Activated B cell treated with CpG ODN at 0.5 μM for 24 hours (primary cell): ENCODE data around the gene ESPL1. TPM values are rescaled to one million over a fixed set of nuclear protein-coding genes. Genes with fewer than 3 reads are reported as not detected.

Experiments
- ATAC-seq: fragments of 200-7000 bp; cut with Tn5 transposase; one replicate; pipeline ENCODE4 v1.10.0; 2021; ENCODE audit warnings: low read depth, mild to moderate bottlenecking, moderate library complexity
- CTCF ChIA-PET: fragments of 350-600 bp; sonication (Branson Sonifier 250); formaldehyde crosslinking; loops from one replicate; lab custom pipeline; 2021; ENCODE audit warnings: antibody characterized with exemption; lab: Charles Lee
- POLR2A ChIA-PET: fragments of 350-600 bp; sonication (Branson Sonifier 250); formaldehyde crosslinking; loops from one replicate; lab custom pipeline; 2021; ENCODE audit warnings: antibody characterized with exemption; lab: Charles Lee
- DNase-seq: peaks from one replicate; pipeline ENCODE4 v3.0.0; 2022
- H3K27ac Mint-ChIP-seq: one replicate; pipeline ENCODE4 v1.8.0; 2020; ENCODE audit warnings: mixed read lengths
- H3K27me3 Mint-ChIP-seq: one replicate; pipeline ENCODE4 v1.8.0; 2021; ENCODE audit warnings: mixed read lengths
- H3K36me3 Mint-ChIP-seq: one replicate; pipeline ENCODE4 v1.8.0; 2021; ENCODE audit warnings: low read depth, mixed read lengths
- H3K4me1 Mint-ChIP-seq: one replicate; pipeline ENCODE4 v1.8.0; 2021; ENCODE audit warnings: mixed read lengths
- H3K4me3 Mint-ChIP-seq: one replicate; pipeline ENCODE4 v1.8.0; 2020; ENCODE audit warnings: mild to moderate bottlenecking, mixed read lengths
- H3K9me3 Mint-ChIP-seq: one replicate; pipeline ENCODE4 v1.8.0; 2020; ENCODE audit warnings: mixed read lengths
- CTCF ChIP-seq: fragments of 200-600 bp; IDR thresholded peaks from one replicate; pipeline ENCODE4 v1.8.0; 2022; ENCODE audit warnings: antibody characterized with exemption, mild to moderate bottlenecking
- intact Hi-C: fragments of 100-400 bp; cut with micrococcal nuclease; formaldehyde crosslinking; loops from one replicate; pipeline ENCODE4 v1.15.1; 2024
- total RNA-seq: library from RNA; stranded (reverse); gene quantifications from 2 replicates; pipeline ENCODE4 v1.2.3, GENCODE V29; 2022

ESPL1 gene
- total RNA-seq, 1 donor from 2014 or later: 8.2 TPM

- intact Hi-C loops: no loop called here
- Mint-ChIP-seq H3K4me3 (no peak overlapping the region), H3K27me3 (peaks cover 59% of the 10 kb centered on the region), H3K4me1 (peaks cover 11% of the 10 kb centered on the region), H3K27ac (no peak overlapping the region), H3K9me3 (no peaks in the 10 kb centered on the region), H3K36me3 (no peaks in the 10 kb centered on the region)
- POLR2A ChIA-PET: interaction anchor here (1.0 to 1.4 kb wide), 2 partner anchors 10 kb away, joined by 4 to 5 read pairs; no protein-coding TSS in a partner anchor
- CTCF ChIA-PET: interaction anchor here (1.2 to 1.7 kb wide), 2 partner anchors 10 to 11 kb away, joined by 4 to 6 read pairs; no protein-coding TSS in a partner anchor
- no peak for TF ChIP-seq CTCF
- no peak for ATAC-seq
- no peak for DNase-seq
Measured at GRCh38 chr12:53334822-53335221, 66.7 kb downstream of the ESPL1 start.

GRCh38 chr12:53336181-53336681 is 68.1 kb downstream of the ESPL1 start, which contains the start of gene SP7:
SP7 (minus strand) TSS chr12:53336354; CDS start chr12:53335646, 708 bp downstream.
- ChIA-PET CTCF (interaction anchor here (1.7 kb wide), 1 partner anchor 9 kb away, joined by 6 read pairs; no protein-coding TSS in a partner anchor), POLR2A (interaction anchor here (0.6 kb wide), 1 partner anchor 16 kb away, joined by 4 read pairs; no protein-coding TSS in a partner anchor)
- Mint-ChIP-seq H3K9me3 (no peaks in the 10 kb centered on the region), H3K27ac (no peak within 1 kb of the TSS), H3K27me3 (peaks cover 58% of the 10 kb centered on the region), H3K4me1 (peaks cover 11% of the 10 kb centered on the region), H3K4me3 (no peak within 1 kb of the TSS), H3K36me3 (no peaks in the 10 kb centered on the region)
- DNase-seq: no peak
- intact Hi-C loops: no loop called here
- peak; percentile 81 for ATAC-seq
- no peak for TF ChIP-seq CTCF

GRCh38 chr12:53338017-53338416 is 69.9 kb downstream of the ESPL1 start:
- Mint-ChIP-seq H3K27ac (no peak overlapping the region), H3K36me3 (no peaks in the 10 kb centered on the region), H3K4me3 (no peak overlapping the region), H3K9me3 (no peaks in the 10 kb centered on the region), H3K27me3 (peaks cover 52% of the 10 kb centered on the region), H3K4me1 (peaks cover 11% of the 10 kb centered on the region)
- CTCF ChIA-PET: no interaction called here
- no peak for DNase-seq
- intact Hi-C loops: no loop called here
- TF ChIP-seq CTCF: no peak
- ATAC-seq: no peak
- POLR2A ChIA-PET: no interaction called here

- ATAC-seq (no peak), DNase-seq (no peak)
- TF ChIP-seq CTCF: no peak
- H3K9me3 Mint-ChIP-seq: no peaks in the 10 kb centered on the region
- no peak overlapping the region for H3K27ac Mint-ChIP-seq
- H3K36me3 Mint-ChIP-seq: no peaks in the 10 kb centered on the region
- CTCF ChIA-PET: interaction anchor here (0.7 kb wide), 1 partner anchor 9 kb away, joined by 3 read pairs; no protein-coding TSS in a partner anchor
- intact Hi-C loops: no loop called here
- no peak overlapping the region for H3K4me3 Mint-ChIP-seq
- POLR2A ChIA-PET: interaction anchor here (0.6 to 0.7 kb wide), 2 partner anchors 102 to 114 kb away, joined by 3 to 5 read pairs; no protein-coding TSS in a partner anchor
- peaks cover 15% of the 10 kb centered on the region for H3K4me1 Mint-ChIP-seq
- peaks cover 43% of the 10 kb centered on the region for H3K27me3 Mint-ChIP-seq
Measured at GRCh38 chr12:53338916-53339315, 70.8 kb downstream of the ESPL1 start.

GRCh38 chr12:53340398-53340797 is 72.3 kb downstream of the ESPL1 start:
- Mint-ChIP-seq H3K4me1 (peaks cover 26% of the 10 kb centered on the region), H3K27ac (no peak overlapping the region), H3K4me3 (no peak overlapping the region), H3K27me3 (peaks cover 32% of the 10 kb centered on the region), H3K36me3 (no peaks in the 10 kb centered on the region), H3K9me3 (no peaks in the 10 kb centered on the region)
- no peak for TF ChIP-seq CTCF
- no peak for DNase-seq
- no peak for ATAC-seq
- ChIA-PET POLR2A (no interaction called here), CTCF (no interaction called here)
- intact Hi-C loops: no loop called here

Other genes with a start within 250 kb of the ESPL1 start
- 0.29 and 1.5 TPM in 2 replicates for gene TNS2, start 218.2 kb upstream of the ESPL1 start, total RNA-seq
- gene SPRYD3, start 188.9 kb upstream of the ESPL1 start, total RNA-seq: 32.5 and 33.9 TPM in 2 replicates
- not detected in 2 replicates for gene IGFBP6, start 170.6 kb upstream of the ESPL1 start, total RNA-seq
- gene SOAT2, start 164.8 kb upstream of the ESPL1 start, total RNA-seq: not detected in 2 replicates
- 64.4 and 67.2 TPM in 2 replicates for gene ZNF740, start 87.6 kb upstream of the ESPL1 start, total RNA-seq
- gene CSAD, start 87.4 kb upstream of the ESPL1 start, total RNA-seq: 25.7 and 34.6 TPM in 2 replicates
- gene ITGB7, start 61.0 kb upstream of the ESPL1 start, total RNA-seq: 137 and 139 TPM in 2 replicates
- gene RARG, start 36.1 kb upstream of the ESPL1 start, total RNA-seq: 5.5 and 7.5 TPM in 2 replicates
- 486 and 578 TPM in 2 replicates for gene PFDN5, start 27.2 kb downstream of the ESPL1 start, total RNA-seq
- gene MYG1, start 31.4 kb downstream of the ESPL1 start, total RNA-seq: 59.1 and 65.3 TPM in 2 replicates
- 57.3 and 72.1 TPM in 2 replicates for gene AAAS, start 53.3 kb downstream of the ESPL1 start, total RNA-seq
- gene SP7, start 68.1 kb downstream of the ESPL1 start, total RNA-seq: not detected in 2 replicates
- gene SP1, start 111.9 kb downstream of the ESPL1 start, total RNA-seq: 99.2 and 102 TPM in 2 replicates
- not detected in 2 replicates for gene AMHR2, start 155.6 kb downstream of the ESPL1 start, total RNA-seq
- gene PRR13, start 173.4 kb downstream of the ESPL1 start, total RNA-seq: 266 and 288 TPM in 2 replicates
- gene PCBP2, start 183.8 kb downstream of the ESPL1 start, total RNA-seq: 841 and 853 TPM in 2 replicates
- gene MAP3K12, start 231.2 kb downstream of the ESPL1 start, total RNA-seq: 3.6 and 6.0 TPM in 2 replicates
- gene TARBP2, start 233.0 kb downstream of the ESPL1 start, total RNA-seq: 45.7 and 49.6 TPM in 2 replicates
- gene NPFF, start 239.2 kb downstream of the ESPL1 start, total RNA-seq: not detected in 2 replicates